GM23248 (cell line): ENCODE measurements around the gene ZC2HC1C. TPM values are rescaled to one million over a fixed set of nuclear protein-coding genes. Genes with fewer than 3 reads are reported as not detected.

Experiments used
- DNase-seq: peaks from one replicate; pipeline ENCODE4 v3.0.0-alpha.2; 2015
- H2AFZ ChIP-seq: fragments of 200-600 bp; sonication (generic); 2 replicates; pipeline ENCODE4 v1.6.1; 2016; ENCODE audit warnings: antibody characterized with exemption
- H3F3A ChIP-seq: fragments of 200-600 bp; sonication (generic); 2 replicates; pipeline ENCODE4 v1.6.1; 2016; ENCODE audit warnings: mild to moderate bottlenecking, antibody characterized with exemption, mixed run types; ENCODE audit not compliant: insufficient read depth
- H3K27ac ChIP-seq: fragments of 200-600 bp; sonication (generic); 2 replicates; pipeline ENCODE4 v1.5.1; 2016; ENCODE audit warnings: mild to moderate bottlenecking
- H3K27me3 ChIP-seq: fragments of 200-600 bp; sonication (generic); replicated peaks from 2 replicates; pipeline ENCODE4 v1.6.1; 2016; ENCODE audit warnings: mild to moderate bottlenecking; ENCODE audit not compliant: insufficient read depth
- H3K36me3 ChIP-seq: fragments of 200-600 bp; sonication (generic); 2 replicates; pipeline ENCODE4 v1.6.1; 2016; ENCODE audit warnings: low read depth, mild to moderate bottlenecking
- H3K4me1 ChIP-seq: fragments of 200-600 bp; sonication (generic); 2 replicates; pipeline ENCODE4 v1.6.1; 2016; ENCODE audit warnings: mild to moderate bottlenecking; ENCODE audit not compliant: insufficient read depth
- H3K4me2 ChIP-seq: fragments of 200-600 bp; sonication (generic); one replicate; pipeline ENCODE4 v1.6.1; 2016; ENCODE audit warnings: mild to moderate bottlenecking; ENCODE audit not compliant: unreplicated experiment
- H3K4me3 ChIP-seq: fragments of 200-600 bp; sonication (generic); 2 replicates; pipeline ENCODE4 v1.5.1; 2016; ENCODE audit warnings: mild to moderate bottlenecking
- H3K79me2 ChIP-seq: fragments of 200-600 bp; sonication (generic); 2 replicates; pipeline ENCODE4 v1.6.1; 2016; ENCODE audit warnings: mild to moderate bottlenecking; ENCODE audit not compliant: insufficient read depth
- H3K9ac ChIP-seq: fragments of 200-600 bp; sonication (generic); 2 replicates; pipeline ENCODE4 v1.6.1; 2016; ENCODE audit warnings: mild to moderate bottlenecking
- H3K9me2 ChIP-seq: fragments of 200-600 bp; sonication (generic); 2 replicates; pipeline ENCODE4 v1.6.1; 2016; ENCODE audit warnings: mixed run types, mild to moderate bottlenecking, moderate library complexity; ENCODE audit not compliant: insufficient read depth
- H3K9me3 ChIP-seq: fragments of 200-600 bp; sonication (generic); one replicate; pipeline ENCODE4 v1.6.1; 2017; ENCODE audit warnings: low read depth
- H4K20me1 ChIP-seq: fragments of 200-600 bp; sonication (generic); 2 replicates; pipeline ENCODE4 v1.6.0; 2016; ENCODE audit not compliant: insufficient read depth
- EZH2 ChIP-seq: fragments of 200-600 bp; sonication (generic); IDR thresholded peaks from 2 replicates; pipeline ENCODE4 v1.6.1; 2018; ENCODE audit warnings: antibody characterized with exemption, mild to moderate bottlenecking; ENCODE audit not compliant: insufficient read depth, poor library complexity, severe bottlenecking
- EZH2phosphoT487 ChIP-seq: fragments of 200-600 bp; sonication (generic); IDR thresholded peaks from 2 replicates; pipeline ENCODE4 v1.6.1; 2018; ENCODE audit warnings: antibody characterized with exemption, moderate library complexity, mild to moderate bottlenecking, low read depth; ENCODE audit not compliant: insufficient read depth
- WGBS, 2 experiments: methylation state at CpG; one replicate each; pipeline ENCODE4 v1.1.6; 2015 to 2017; ENCODE audit warnings: low lambda C conversion rate in 2 of 2, low coverage in 1 of 2; ENCODE audit errors: missing lambda C conversion rate in 2 of 2; 5-methylcytosine and 5-hydroxymethylcytosine counted together
- in situ Hi-C: fragments of 300-500 bp; cut with MboI; formaldehyde crosslinking; loops from 2 replicates; pipeline ENCODE4 v1.15.0; 2020
- polyA plus RNA-seq: library from polyadenylated mRNA; unstranded; fragments of >200 nt; fragmentation: Nextera tagmentation; extraction: Ambion mirVana; gene quantifications from 2 replicates; pipeline ENCODE4 v1.2.1, GENCODE V29; 2016
- total RNA-seq: library from RNA; depleted of rRNA; stranded (reverse); fragments of >200 nt; shearing (Covaris generic); gene quantifications from 2 replicates; pipeline ENCODE4 v1.2.3, GENCODE V29; 2014

Gene ZC2HC1C
- total and polyA plus RNA-seq, 2 experiments from 2014 or later, result 1.0 to 5.3 TPM

DNA sequence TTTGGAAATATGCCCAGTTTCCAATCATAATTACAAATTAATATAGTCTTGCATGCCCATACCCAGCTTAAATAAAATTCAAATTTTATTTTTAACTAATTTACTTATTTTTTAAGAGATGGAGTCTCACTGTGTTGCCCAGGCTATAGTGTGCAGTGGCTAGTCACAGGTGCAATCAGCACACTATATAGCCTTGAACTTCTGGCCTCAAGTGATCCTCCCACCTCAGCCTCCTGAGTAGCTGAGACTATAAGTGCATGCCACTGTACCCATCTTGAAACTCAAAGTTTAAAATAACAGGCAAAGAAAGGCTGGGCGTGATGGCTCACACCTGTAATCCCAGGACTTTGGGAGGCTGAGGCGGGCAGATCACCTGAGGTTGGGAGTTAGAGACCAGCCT is 28.5 kb upstream of the ZC2HC1C start:
- Histone ChIP-seq H3K9ac (no peak overlapping the region), H3K27ac (no peak overlapping the region), H3K4me1 (peaks cover 20% of the 10 kb centered on the region), H3K4me2 (no peak overlapping the region), H4K20me1 (no peaks in the 10 kb centered on the region), H3K27me3 (no peaks in the 10 kb centered on the region), H2AFZ (no peak overlapping the region), H3K4me3 (no peak overlapping the region), H3K36me3 (peaks cover 11% of the 10 kb centered on the region; the same call in 1 of the 2 replicates), H3K79me2 (peaks cover 23% of the 10 kb centered on the region; the same call in 1 of the 2 replicates), H3F3A (peaks cover 8% of the 10 kb centered on the region; the same call in 1 of the 2 replicates), H3K9me3 (no peaks in the 10 kb centered on the region), H3K9me2 (no peaks in the 10 kb centered on the region)
- no peak for TF ChIP-seq EZH2phosphoT487
- no peak for TF ChIP-seq EZH2
- in situ Hi-C loops, result no loop called here
- WGBS, 2 experiments, result 95 to 100% methylated on average over 2 of the region's 2 CpGs
- DNase-seq, result no peak

GRCh38 chr14:75041613-75042012 is 27.8 kb upstream of the ZC2HC1C start:
- Histone ChIP-seq H3K9me2 (no peaks in the 10 kb centered on the region), H3F3A (peaks cover 12% of the 10 kb centered on the region; the same call in 1 of the 2 replicates), H3K27ac (no peak overlapping the region), H3K36me3 (peaks cover 11% of the 10 kb centered on the region; the same call in 1 of the 2 replicates), H3K4me2 (no peak overlapping the region), H2AFZ (no peak overlapping the region), H3K4me1 (peaks cover 25% of the 10 kb centered on the region), H3K27me3 (no peaks in the 10 kb centered on the region), H3K9me3 (no peaks in the 10 kb centered on the region), H3K79me2 (peaks cover 28% of the 10 kb centered on the region; the same call in 1 of the 2 replicates), H4K20me1 (no peaks in the 10 kb centered on the region), H3K4me3 (no peak overlapping the region), H3K9ac (no peak overlapping the region)
- TF ChIP-seq EZH2, result no peak
- no peak for TF ChIP-seq EZH2phosphoT487
- WGBS, 2 experiments, result 86 to 92% methylated on average over 4 of the region's 4 CpGs
- in situ Hi-C loops, result no loop called here
- no peak for DNase-seq

GRCh38 chr14:75042035-75042434 is 27.4 kb upstream of the ZC2HC1C start:
- Histone ChIP-seq H3K4me1 (peaks cover 29% of the 10 kb centered on the region), H3K9me2 (no peaks in the 10 kb centered on the region), H3K4me3 (no peak overlapping the region), H2AFZ (no peak overlapping the region), H3K36me3 (peaks cover 11% of the 10 kb centered on the region; the same call in 1 of the 2 replicates), H3K79me2 (peaks cover 28% of the 10 kb centered on the region; the same call in 1 of the 2 replicates), H3K27ac (no peak overlapping the region), H3K27me3 (no peaks in the 10 kb centered on the region), H4K20me1 (no peaks in the 10 kb centered on the region), H3K4me2 (no peak overlapping the region), H3F3A (peaks cover 17% of the 10 kb centered on the region), H3K9ac (no peak overlapping the region), H3K9me3 (no peaks in the 10 kb centered on the region)
- 33% methylated on average over 6 of the region's 6 CpGs for WGBS, 2 experiments
- in situ Hi-C loops, result no loop called here
- TF ChIP-seq EZH2phosphoT487 (no peak), EZH2 (no peak)
- DNase-seq, result no peak

- H3K27ac ChIP-seq, result peak overlapping the region; percentile 6; the same call in 1 of the 2 replicates
- 0 out of 2 replicates have a peak overlapping the region, but pooled peaks have one; percentile 1 for H3K4me3 ChIP-seq
Observed at GRCh38 chr14:75044322-75044721, 25.1 kb upstream of the ZC2HC1C start.

More at GRCh38 chr14:75044322-75044721, 25.1 kb upstream of the ZC2HC1C start:
- Histone ChIP-seq H3K36me3 (peaks cover 7% of the 10 kb centered on the region; the same call in 1 of the 2 replicates), H2AFZ (no peak overlapping the region), H3F3A (peaks cover 39% of the 10 kb centered on the region), H3K79me2 (peaks cover 28% of the 10 kb centered on the region; the same call in 1 of the 2 replicates), H4K20me1 (no peaks in the 10 kb centered on the region), H3K9me3 (no peaks in the 10 kb centered on the region), H3K27me3 (no peaks in the 10 kb centered on the region), H3K9ac (0 out of 2 replicates have a peak overlapping the region, but pooled peaks have one; percentile 3), H3K9me2 (no peaks in the 10 kb centered on the region), H3K4me2 (peak overlapping the region; percentile 48), H3K4me1 (peaks cover 52% of the 10 kb centered on the region)
- in situ Hi-C loops, result no loop called here
- 44 to 48% methylated on average over 2 of the region's 2 CpGs for WGBS, 2 experiments
- no peak for TF ChIP-seq EZH2phosphoT487
- no peak for TF ChIP-seq EZH2
- peak; percentile 75 for DNase-seq
